Middle frontal gyrus (tissue), 1 donor: Measurements from ENCODE around the gene LORICRIN.

Experiments used
- DNase-seq: peaks from one replicate; pipeline ENCODE4 v3.0.0-alpha.2; 2015; ENCODE audit warnings: low spot score; ENCODE audit errors: extremely low spot score

LORICRIN gene

GRCh38 chr1:153248176-153248879, 11.2 kb upstream of the LORICRIN start:
- no peak for DNase-seq

- no peak for DNase-seq
Measured at GRCh38 chr1:153250166-153250565, 9.3 kb upstream of the LORICRIN start.

DNA sequence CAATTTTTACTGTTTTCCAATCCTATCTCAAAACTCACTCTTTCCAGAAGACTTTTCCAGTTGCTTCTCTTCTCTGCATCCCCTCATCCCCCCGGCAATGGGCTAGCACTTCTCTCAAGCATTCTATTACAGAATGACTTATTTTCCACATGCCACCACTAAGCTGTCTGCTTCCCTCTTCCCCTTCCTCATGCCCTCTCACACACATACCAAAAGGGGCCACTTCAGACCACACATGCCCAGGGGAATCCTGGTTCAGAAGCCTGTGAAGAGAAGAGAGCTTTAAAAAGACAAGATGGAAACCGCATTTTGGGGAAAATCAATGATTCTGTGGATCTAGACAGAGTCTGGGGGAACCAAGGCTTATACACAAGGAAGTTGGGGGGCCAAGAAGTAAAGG, 8.4 kb upstream of the LORICRIN start:
- no peak for DNase-seq

DNA sequence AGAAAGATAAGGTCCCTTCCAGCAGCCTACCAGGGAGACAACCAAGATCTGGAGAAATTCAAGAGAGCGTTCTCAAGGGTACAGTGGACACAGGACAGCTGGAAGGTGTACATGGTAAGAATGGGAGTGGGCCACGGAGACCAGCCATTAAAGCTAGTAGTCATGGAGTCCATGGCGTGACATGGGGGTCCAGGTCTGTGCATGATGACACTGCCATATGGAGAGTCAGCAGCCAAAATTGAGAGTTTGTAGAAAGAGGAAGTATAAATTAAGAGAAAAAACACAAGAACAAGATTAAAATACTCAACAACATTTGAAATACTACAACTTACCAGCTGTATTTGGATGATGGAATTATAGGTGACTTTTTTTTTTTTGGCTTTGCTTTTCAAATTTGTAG, 7.9 kb upstream of the LORICRIN start:
- no peak for DNase-seq

DNA sequence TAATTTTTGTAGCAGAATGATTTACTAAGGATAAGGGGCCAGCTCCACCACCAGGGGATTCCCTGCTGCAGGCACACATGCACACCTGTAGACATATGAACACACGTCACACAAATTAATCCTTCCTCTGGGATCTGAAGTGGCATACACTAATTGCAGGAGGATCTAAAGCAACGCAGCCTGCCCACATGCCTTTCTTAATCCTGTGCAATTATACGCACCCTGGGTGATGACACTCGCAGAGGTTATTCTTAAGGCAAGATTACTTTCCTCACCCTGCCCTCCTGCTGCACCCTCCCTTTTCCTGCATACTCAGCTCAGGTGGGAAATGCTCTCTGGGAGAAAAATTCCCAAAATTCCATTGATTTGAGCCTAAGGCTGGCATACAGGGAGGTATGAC, 7.5 kb upstream of the LORICRIN start:
- DNase-seq, result no peak

DNA sequence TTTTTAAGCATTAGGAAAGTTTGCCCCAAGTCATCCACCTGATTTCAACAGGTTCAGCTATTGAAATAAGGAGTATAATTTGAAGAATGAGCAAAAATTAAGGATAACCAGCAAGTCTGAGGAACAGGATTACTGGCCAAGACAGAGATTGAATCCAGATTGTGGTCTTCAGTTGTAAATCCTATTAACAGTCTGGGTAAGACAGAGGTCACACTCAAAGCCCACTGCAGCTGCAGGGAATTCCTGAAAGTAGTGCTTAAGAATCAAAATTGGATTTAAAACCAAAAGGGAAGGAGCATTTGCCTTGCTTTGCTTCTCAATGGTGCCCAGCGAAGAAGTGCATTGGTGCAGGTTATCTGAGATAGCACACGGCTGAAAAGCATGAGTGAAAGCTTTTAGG, 6.4 kb upstream of the LORICRIN start:
- DNase-seq, result no peak

- no peak for DNase-seq
Measured at GRCh38 chr1:153253693-153254092, 5.8 kb upstream of the LORICRIN start.

DNA sequence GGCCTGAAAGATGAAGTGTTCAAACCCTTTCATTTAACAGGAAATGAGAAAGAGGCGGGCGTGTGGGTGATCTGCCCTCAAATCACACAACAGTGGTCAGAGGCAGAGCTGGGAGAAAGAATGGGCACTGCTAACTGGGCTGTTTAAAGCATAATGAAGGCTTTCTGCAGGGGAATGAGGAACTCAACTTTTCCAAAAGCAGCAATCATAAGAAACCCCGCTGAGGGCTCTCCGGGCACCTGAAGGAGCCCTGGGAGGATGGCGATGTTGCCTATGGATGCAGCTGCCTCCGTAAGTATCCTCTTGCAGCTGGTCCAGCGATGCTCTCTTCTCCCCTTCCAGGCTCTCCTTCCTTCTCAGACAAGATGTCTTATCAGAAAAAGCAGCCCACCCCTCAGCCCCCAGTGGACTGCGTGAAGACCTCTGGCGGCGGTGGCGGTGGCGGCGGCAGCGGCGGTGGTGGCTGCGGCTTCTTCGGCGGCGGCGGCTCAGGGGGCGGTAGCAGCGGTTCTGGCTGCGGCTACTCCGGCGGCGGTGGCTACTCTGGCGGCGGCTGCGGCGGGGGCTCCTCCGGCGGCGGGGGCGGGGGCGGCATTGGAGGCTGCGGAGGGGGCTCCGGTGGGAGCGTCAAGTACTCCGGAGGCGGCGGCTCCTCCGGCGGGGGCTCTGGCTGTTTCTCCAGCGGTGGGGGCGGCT, 1.2 kb downstream of the LORICRIN start:
- no peak for DNase-seq

DNA sequence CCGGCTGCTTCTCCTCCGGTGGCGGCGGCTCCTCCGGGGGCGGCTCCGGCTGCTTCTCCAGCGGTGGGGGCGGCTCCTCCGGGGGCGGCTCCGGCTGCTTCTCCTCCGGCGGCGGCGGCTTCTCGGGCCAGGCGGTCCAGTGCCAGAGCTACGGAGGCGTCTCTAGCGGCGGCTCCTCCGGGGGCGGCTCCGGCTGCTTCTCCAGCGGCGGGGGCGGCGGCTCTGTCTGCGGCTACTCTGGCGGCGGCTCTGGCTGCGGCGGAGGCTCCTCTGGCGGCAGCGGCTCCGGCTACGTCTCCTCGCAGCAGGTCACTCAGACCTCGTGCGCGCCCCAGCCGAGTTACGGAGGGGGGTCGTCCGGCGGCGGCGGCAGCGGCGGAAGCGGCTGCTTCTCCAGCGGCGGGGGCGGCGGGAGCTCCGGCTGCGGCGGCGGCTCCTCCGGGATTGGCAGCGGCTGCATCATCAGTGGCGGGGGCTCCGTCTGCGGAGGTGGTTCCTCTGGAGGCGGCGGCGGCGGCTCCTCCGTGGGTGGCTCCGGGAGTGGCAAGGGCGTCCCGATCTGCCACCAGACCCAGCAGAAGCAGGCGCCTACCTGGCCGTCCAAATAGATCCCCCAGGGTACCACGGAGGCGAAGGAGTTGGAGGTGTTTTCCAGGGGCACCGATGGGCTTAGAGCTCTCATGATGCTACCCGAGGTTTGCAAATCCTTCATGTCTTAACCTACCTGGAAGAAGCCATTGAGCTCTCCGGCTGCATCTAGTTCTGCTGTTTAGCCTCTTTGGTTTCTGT, 2.0 kb downstream of the LORICRIN start:
- no peak for DNase-seq

DNA sequence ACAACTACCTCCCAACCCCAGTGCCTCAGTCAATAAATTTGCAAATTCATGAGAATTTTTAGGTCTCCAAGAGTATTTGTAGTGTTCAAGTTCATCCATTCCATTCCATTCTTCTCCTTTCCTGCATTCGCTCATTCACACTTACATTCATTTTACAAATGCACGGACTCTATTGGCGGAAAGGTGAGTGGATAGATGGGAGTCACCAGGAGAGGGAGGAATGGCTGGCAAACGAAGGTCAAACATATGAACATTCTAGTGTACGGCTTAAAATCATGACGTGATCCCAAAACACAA, 2.5 kb downstream of the LORICRIN start:
- DNase-seq, result no peak

GRCh38 chr1:153262462-153263157, 3.1 kb downstream of the LORICRIN start:
- no peak for DNase-seq

- no peak for DNase-seq
Measured at GRCh38 chr1:153265457-153265856, 6.0 kb downstream of the LORICRIN start.

DNA sequence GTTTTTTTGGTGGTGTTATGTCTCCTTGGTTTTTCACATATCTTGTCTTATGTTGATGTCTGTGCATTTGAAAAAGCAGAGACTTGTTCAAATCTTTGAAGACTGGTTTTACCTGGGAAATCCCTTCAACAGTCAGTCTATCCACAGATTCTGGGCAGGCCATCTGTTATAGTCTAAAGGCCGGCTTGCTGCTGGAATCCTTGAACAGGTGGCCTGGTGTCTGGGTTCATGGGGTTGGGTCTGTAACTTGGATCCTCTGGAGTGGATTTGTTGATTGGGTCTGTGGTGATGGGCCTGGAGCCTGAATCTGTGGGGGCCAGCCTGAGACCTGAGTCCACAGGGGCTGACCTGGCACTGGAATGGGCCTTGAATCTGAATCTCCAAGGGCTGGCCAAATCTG, 12.2 kb downstream of the LORICRIN start:
- no peak for DNase-seq

GRCh38 chr1:153272186-153272585, 12.7 kb downstream of the LORICRIN start:
- DNase-seq, result no peak

GRCh38 chr1:153277852-153278251, 18.4 kb downstream of the LORICRIN start:
- no peak for DNase-seq

GRCh38 chr1:153288634-153289275, 29.3 kb downstream of the LORICRIN start:
- no peak for DNase-seq

- DNase-seq, result no peak
Measured at GRCh38 chr1:153291514-153291913, 32.0 kb downstream of the LORICRIN start.

- no peak for DNase-seq
Measured at GRCh38 chr1:153292185-153292584, 32.7 kb downstream of the LORICRIN start.

DNA sequence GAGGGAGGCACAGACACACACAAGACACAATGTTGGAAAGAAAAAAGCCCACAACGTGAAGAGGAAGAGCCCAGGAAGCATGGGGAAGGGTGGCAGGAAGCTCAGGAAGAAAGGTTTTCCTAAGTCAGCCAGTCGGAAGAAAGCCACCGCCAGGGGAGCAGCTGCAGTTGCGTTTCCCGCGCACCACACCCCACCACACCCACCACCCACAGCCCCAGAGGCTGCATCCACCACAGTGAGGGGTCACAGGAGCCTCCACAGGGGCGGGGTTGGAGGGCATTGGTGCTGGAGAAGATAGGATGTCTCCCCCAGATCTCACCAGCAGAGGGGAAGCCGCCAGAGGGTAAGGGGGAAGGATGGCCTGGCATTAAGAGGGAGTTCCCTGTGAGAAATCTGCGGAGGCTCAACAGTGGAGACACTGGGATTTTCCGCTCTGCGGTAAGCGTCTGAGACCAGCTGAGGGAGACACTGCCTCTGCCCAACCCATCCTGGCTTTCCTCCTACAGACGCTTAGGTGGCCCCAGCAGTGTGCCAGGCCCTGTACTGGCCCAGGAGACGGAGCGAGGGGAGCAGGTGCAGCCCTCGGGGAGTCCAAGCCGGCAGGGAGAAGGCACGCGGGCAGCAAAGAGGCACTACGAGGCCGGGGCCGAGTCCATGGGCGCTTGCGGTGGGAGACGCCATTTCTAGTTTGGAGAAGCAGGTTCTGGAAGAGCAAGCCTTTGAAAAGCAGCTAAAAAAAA, 33.4 kb downstream of the LORICRIN start:
- no peak for DNase-seq

DNA sequence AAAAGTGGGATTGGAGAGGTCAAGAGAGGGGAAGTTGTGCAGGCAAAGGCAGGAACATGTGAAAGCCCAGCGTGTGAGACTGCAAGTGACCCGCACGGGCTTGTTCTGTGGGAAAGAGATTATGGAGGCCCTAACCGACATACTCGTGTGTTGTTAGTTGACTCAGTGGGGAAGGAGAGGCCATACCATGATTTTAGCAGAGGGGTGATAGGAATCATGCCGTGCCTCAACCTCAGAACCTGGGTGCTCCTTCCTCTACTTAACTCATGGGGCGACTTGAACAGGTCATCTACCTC, 33.9 kb downstream of the LORICRIN start:
- DNase-seq, result no peak

- no peak for DNase-seq
Measured at GRCh38 chr1:153293851-153294250, 34.4 kb downstream of the LORICRIN start.
